GM06990 (cell line): ENCODE measurements around the gene IGF2BP1.

Experiments used
- DNase-seq: peaks from one replicate; pipeline ENCODE4 v3.0.0-alpha.2; 2011; ENCODE audit not compliant: insufficient read length; ENCODE audit errors: extremely low read depth
- H3K27me3 ChIP-seq: replicated peaks from 2 replicates; pipeline ENCODE4 v1.6.0; 2011; ENCODE audit warnings: low read length; ENCODE audit not compliant: control insufficient read depth, insufficient read depth
- H3K36me3 ChIP-seq: 2 replicates; pipeline ENCODE4 v1.5.1; 2011; ENCODE audit warnings: low read length; ENCODE audit not compliant: control insufficient read depth, insufficient read depth
- H3K4me3 ChIP-seq: replicated peaks from 2 replicates; pipeline ENCODE4 v1.5.1; 2011; ENCODE audit warnings: low read depth, mild to moderate bottlenecking, control low read depth, low read length
- CTCF ChIP-seq: IDR thresholded peaks from 2 replicates; pipeline ENCODE4 v1.5.1; 2011; ENCODE audit warnings: low read length, control low read depth, mild to moderate bottlenecking, inconsistent platforms; ENCODE audit not compliant: insufficient read depth, poor library complexity, severe bottlenecking

The IGF2BP1 gene

DNA sequence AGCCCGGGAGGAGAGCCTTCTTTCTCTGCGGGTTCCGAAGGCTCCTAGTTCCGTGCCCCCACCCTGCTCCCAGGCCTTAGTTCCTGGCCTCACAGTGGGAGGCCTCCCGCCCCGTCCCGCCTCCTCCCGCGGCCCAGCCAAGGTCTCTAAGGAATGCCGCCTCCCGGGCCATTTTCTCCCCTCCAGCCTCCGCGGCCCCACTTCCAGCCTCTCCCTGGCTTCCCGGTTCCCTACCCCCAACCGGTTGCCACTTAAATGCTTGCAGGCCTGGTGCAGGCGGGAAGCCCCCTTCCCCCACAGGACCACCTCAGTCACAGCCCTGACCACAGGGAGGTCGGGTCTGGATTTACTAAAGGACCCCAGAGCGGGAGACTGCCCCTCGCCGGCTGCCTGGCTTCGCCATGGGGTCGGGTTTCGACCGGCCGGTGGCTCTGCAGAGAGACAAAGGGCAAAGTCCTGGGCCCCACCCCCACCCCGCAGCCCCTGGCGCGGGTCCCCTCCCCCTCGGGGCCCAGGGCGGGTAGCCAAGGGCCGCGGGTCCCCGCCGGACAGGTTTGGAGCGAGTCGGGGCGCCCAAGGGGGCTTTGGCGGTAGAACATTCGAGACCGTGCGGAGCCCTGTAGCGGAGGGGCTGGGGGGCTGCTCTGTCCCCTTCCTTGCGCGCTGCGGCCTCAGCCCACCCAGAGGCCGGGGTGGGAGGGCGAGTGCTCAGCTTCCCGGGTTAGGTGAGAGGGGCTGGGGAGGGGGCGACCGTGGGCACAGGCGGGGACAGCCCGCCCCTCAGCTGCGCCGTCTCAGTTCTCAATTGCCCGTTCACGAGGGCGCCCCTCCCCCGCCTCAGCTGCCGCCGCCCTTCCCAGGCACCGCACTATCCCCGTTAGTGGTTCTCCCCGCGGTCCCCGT is 16.4 kb downstream of the IGF2BP1 start:
- no peak for TF ChIP-seq CTCF
- Histone ChIP-seq H3K27me3 (no peaks in the 10 kb centered on the region; the same call in 1 of the 2 replicates), H3K4me3 (no peak overlapping the region), H3K36me3 (no peaks in the 10 kb centered on the region)
- no peak for DNase-seq

GRCh38 chr17:49015179-49015923 is 18.2 kb downstream of the IGF2BP1 start:
- Histone ChIP-seq H3K27me3 (no peaks in the 10 kb centered on the region; the same call in 1 of the 2 replicates), H3K4me3 (no peak overlapping the region), H3K36me3 (no peaks in the 10 kb centered on the region)
- no peak for DNase-seq
- no peak for TF ChIP-seq CTCF

- no peak for TF ChIP-seq CTCF
- Histone ChIP-seq H3K36me3 (no peaks in the 10 kb centered on the region), H3K27me3 (no peaks in the 10 kb centered on the region; the same call in 1 of the 2 replicates), H3K4me3 (no peak overlapping the region)
- no peak for DNase-seq
Measured at GRCh38 chr17:49015924-49016774, 19.0 kb downstream of the IGF2BP1 start.

DNA sequence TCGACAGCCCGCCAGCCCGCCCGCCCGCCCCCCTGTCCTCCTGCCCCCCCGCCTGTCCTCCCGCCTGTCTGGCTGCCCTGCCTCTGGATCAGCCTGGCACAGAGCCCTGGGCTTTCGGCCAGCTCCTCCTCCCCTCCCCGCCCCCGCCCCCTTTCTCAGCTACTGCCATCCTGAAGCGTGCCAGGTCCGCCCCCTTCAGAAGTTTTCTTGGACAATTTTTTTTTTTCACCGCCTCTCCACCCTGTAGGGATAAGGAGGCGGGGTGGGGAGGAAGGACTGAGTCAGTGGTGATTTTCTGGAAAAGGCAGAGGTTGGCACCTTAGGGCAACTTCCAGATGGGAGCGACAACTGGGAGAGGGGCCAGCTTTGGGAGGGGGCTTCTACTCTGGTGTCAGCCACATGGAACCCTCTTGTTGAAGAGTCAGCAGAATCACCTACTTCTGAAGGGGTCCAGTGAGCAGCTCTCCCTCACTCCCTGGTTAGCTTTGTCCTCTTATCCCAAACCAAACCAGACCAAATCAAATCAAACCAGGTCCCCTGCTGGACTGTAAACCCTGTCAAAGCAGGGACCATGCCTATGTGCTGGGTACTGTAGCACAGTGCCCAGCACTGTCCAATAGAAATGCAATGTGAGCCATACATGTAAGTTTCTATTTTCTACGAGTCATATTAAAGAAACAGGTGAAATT is 19.7 kb downstream of the IGF2BP1 start:
- Histone ChIP-seq H3K4me3 (no peak overlapping the region), H3K27me3 (no peaks in the 10 kb centered on the region; the same call in 1 of the 2 replicates), H3K36me3 (no peaks in the 10 kb centered on the region)
- no peak for TF ChIP-seq CTCF
- DNase-seq, result no peak

- no peaks in the 10 kb centered on the region for H3K36me3 ChIP-seq
- H3K27me3 ChIP-seq, result no peaks in the 10 kb centered on the region; the same call in 1 of the 2 replicates
- TF ChIP-seq CTCF, result no peak
- DNase-seq, result no peak
- no peak overlapping the region for H3K4me3 ChIP-seq
Measured at GRCh38 chr17:49018116-49018612, 21.0 kb downstream of the IGF2BP1 start.
